H9 (cell line): ENCODE measurements around the gene FHL2. TPM values are rescaled to one million over a fixed set of nuclear protein-coding genes. Genes with fewer than 3 reads are reported as not detected.

Source experiments
- DNase-seq: peaks from one replicate; pipeline ENCODE4 v3.0.0-alpha.2; 2017
- H2AFZ ChIP-seq: one replicate; pipeline ENCODE4 v1.6.1; 2013; ENCODE audit warnings: mild to moderate bottlenecking, low read length, control low read depth, moderate library complexity
- H2AK5ac ChIP-seq: 2 replicates; pipeline ENCODE4 v1.6.1; 2013; ENCODE audit warnings: low read length, control low read depth, mixed read lengths; ENCODE audit not compliant: insufficient read length
- H2BK120ac ChIP-seq: one replicate; pipeline ENCODE4 v1.6.1; 2013; ENCODE audit warnings: low read depth, mild to moderate bottlenecking, low read length, control low read depth, inconsistent platforms; ENCODE audit not compliant: poor library complexity, severe bottlenecking
- H2BK12ac ChIP-seq: 2 replicates; pipeline ENCODE4 v1.6.1; 2013; ENCODE audit warnings: low read length, control low read depth, mixed read lengths, low read depth; ENCODE audit not compliant: insufficient read length
- H2BK15ac ChIP-seq: 2 replicates; pipeline ENCODE4 v1.6.1; 2013; ENCODE audit warnings: low read depth, low read length, control low read depth
- H2BK20ac ChIP-seq: one replicate; pipeline ENCODE4 v1.6.1; 2013; ENCODE audit warnings: low read depth, mild to moderate bottlenecking, low read length, control low read depth, inconsistent platforms; ENCODE audit not compliant: poor library complexity, severe bottlenecking
- H2BK5ac ChIP-seq: 2 replicates; pipeline ENCODE4 v1.6.1; 2013; ENCODE audit warnings: low read length, control low read depth, mixed read lengths; ENCODE audit not compliant: insufficient read length
- H3K14ac ChIP-seq: 2 replicates; pipeline ENCODE4 v1.6.1; 2013; ENCODE audit warnings: low read length, control low read depth; ENCODE audit not compliant: insufficient read depth
- H3K18ac ChIP-seq: 2 replicates; pipeline ENCODE4 v1.6.1; 2013; ENCODE audit warnings: low read depth, mild to moderate bottlenecking, mixed read lengths, low read length, control low read depth; ENCODE audit not compliant: insufficient read length
- H3K23ac ChIP-seq: 2 replicates; pipeline ENCODE4 v1.6.1; 2013; ENCODE audit warnings: low read length, control low read depth, mixed read lengths, low read depth; ENCODE audit not compliant: insufficient read length
- H3K23me2 ChIP-seq: 2 replicates; pipeline ENCODE4 v1.6.1; 2013; ENCODE audit warnings: low read depth, mild to moderate bottlenecking, mixed read lengths, low read length, control low read depth; ENCODE audit not compliant: insufficient read length, poor library complexity, severe bottlenecking
- H3K27ac ChIP-seq: 2 replicates; pipeline ENCODE4 v1.5.1; 2013; ENCODE audit warnings: low read length, control low read depth, mixed read lengths, low read depth; ENCODE audit not compliant: insufficient read length
- H3K27me3 ChIP-seq: 2 replicates; pipeline ENCODE4 v1.6.1; 2013; ENCODE audit warnings: low read length, control low read depth, inconsistent platforms; ENCODE audit not compliant: insufficient read depth
- H3K4ac ChIP-seq: 2 replicates; pipeline ENCODE4 v1.6.1; 2013; ENCODE audit warnings: low read depth, mild to moderate bottlenecking, control low read depth, inconsistent platforms, low read length, moderate library complexity
- H3K4me1 ChIP-seq: 2 replicates; pipeline ENCODE4 v1.6.1; 2013; ENCODE audit warnings: low read length, control low read depth, inconsistent platforms; ENCODE audit not compliant: insufficient read depth
- H3K4me2 ChIP-seq: 2 replicates; pipeline ENCODE4 v1.6.1; 2013; ENCODE audit warnings: low read length, control low read depth, mixed read lengths; ENCODE audit not compliant: insufficient read length, insufficient read depth
- H3K56ac ChIP-seq: 2 replicates; pipeline ENCODE4 v1.6.1; 2013; ENCODE audit warnings: low read depth, mild to moderate bottlenecking, mixed read lengths, low read length, control low read depth; ENCODE audit not compliant: insufficient read length
- H3K79me1 ChIP-seq: 2 replicates; pipeline ENCODE4 v1.6.1; 2013; ENCODE audit warnings: low read depth, mild to moderate bottlenecking, moderate library complexity, low read length, control low read depth, inconsistent platforms; ENCODE audit not compliant: insufficient read depth, poor library complexity, severe bottlenecking
- H3K79me2 ChIP-seq: 2 replicates; pipeline ENCODE4 v1.6.1; 2013; ENCODE audit warnings: low read length, control low read depth, inconsistent platforms; ENCODE audit not compliant: insufficient read depth
- H3K9ac ChIP-seq: 2 replicates; pipeline ENCODE4 v1.6.1; 2013; ENCODE audit warnings: low read length, control low read depth, mixed read lengths; ENCODE audit not compliant: insufficient read length; ENCODE audit errors: extremely low read depth
- H3K9me3 ChIP-seq: one replicate; pipeline ENCODE4 v1.6.1; 2013; ENCODE audit warnings: low read depth, low read length, inconsistent platforms; ENCODE audit not compliant: control insufficient read depth
- H3T11ph ChIP-seq: one replicate; pipeline ENCODE4 v1.6.1; 2013; ENCODE audit warnings: mild to moderate bottlenecking, low read length, control low read depth, inconsistent platforms
- H4K20me1 ChIP-seq: one replicate; pipeline ENCODE4 v1.6.1; 2013; ENCODE audit not compliant: control insufficient read depth, insufficient read length, insufficient read depth
- H4K5ac ChIP-seq: 2 replicates; pipeline ENCODE4 v1.6.1; 2013; ENCODE audit warnings: low read depth, mild to moderate bottlenecking, mixed read lengths, low read length, control low read depth; ENCODE audit not compliant: insufficient read length
- H4K8ac ChIP-seq: replicated peaks from 2 replicates; pipeline ENCODE4 v1.6.1; 2013; ENCODE audit warnings: low read length, control low read depth, mixed read lengths, low read depth; ENCODE audit not compliant: insufficient read length
- H4K91ac ChIP-seq: 2 replicates; pipeline ENCODE4 v1.6.1; 2013; ENCODE audit warnings: low read depth, mild to moderate bottlenecking, moderate library complexity, mixed read lengths, low read length, control low read depth; ENCODE audit not compliant: insufficient read length
- H3K27ac Mint-ChIP-seq, 3 experiments: 2 replicates in 2 of 3; 3 replicates in 1 of 3; pipeline ENCODE4 v1.8.0; 2020 to 2021; ENCODE audit warnings: mixed read lengths in 3 of 3, mild to moderate bottlenecking in 1 of 3, moderate library complexity in 1 of 3
- H3K27me3 Mint-ChIP-seq: 2 replicates; pipeline ENCODE4 v1.8.0; 2021; ENCODE audit warnings: low read depth, mild to moderate bottlenecking, moderate library complexity, mixed read lengths
- H3K36me3 Mint-ChIP-seq, 3 experiments: 2 replicates in 2 of 3; 3 replicates in 1 of 3; pipeline ENCODE4 v1.8.0; 2020 to 2021; ENCODE audit warnings: low read depth in 3 of 3, mixed read lengths in 3 of 3; ENCODE audit not compliant: insufficient read depth in 1 of 3
- H3K4me1 Mint-ChIP-seq, 2 experiments: 2 replicates each; pipeline ENCODE4 v1.8.0; 2020; ENCODE audit warnings: mixed read lengths in 2 of 2
- H3K4me3 Mint-ChIP-seq, 2 experiments: 2 replicates in 1 of 2; 3 replicates in 1 of 2; pipeline ENCODE4 v1.8.0; 2020 to 2021; ENCODE audit warnings: mild to moderate bottlenecking in 2 of 2, mixed read lengths in 2 of 2, moderate library complexity in 1 of 2
- H3K9me3 Mint-ChIP-seq, 2 experiments: 2 replicates in 1 of 2; 3 replicates in 1 of 2; pipeline ENCODE4 v1.8.0; 2020; ENCODE audit warnings: mild to moderate bottlenecking in 2 of 2, mixed read lengths in 2 of 2, moderate library complexity in 1 of 2
- CTCF ChIP-seq: fragments of 200-600 bp; sonication (generic); conservative IDR thresholded peaks from 3 replicates; pipeline ENCODE4 v1.8.0; 2021; ENCODE audit warnings: antibody characterized with exemption, mild to moderate bottlenecking
- WGBS: extraction: QIAGEN DNeasy Blood & Tissue Kit; methylation state at CpG from one replicate; pipeline ENCODE4 v1.1.7; 2013; ENCODE audit warnings: missing lambda C conversion rate, low lambda C conversion rate, mixed read lengths; ENCODE audit not compliant: insufficient read length; ENCODE audit errors: extremely low coverage; 5-methylcytosine and 5-hydroxymethylcytosine counted together
- total RNA-seq: library from RNA; stranded (reverse); gene quantifications from 2 replicates; pipeline ENCODE4 v1.2.1, GENCODE V29; 2021

The FHL2 gene
- total RNA-seq, 1 experiment from 2014 or later = 34.9 TPM

- Mint-ChIP-seq H3K27ac (no peak overlapping the region), H3K9me3 (no peaks in the 10 kb centered on the region), H3K4me1 (peaks cover 2 to 7% of the 10 kb centered on the region in 2 experiments), H3K27me3 (no peaks in the 10 kb centered on the region), H3K36me3 (peaks cover 10 to 51% (median 48%) of the 10 kb centered on the region in 3 experiments; a peak in 6 of 7 replicates), H3K4me3 (no peak overlapping the region)
- H3K27me3 ChIP-seq = no peaks in the 10 kb centered on the region
- no peak overlapping the region for H2BK5ac ChIP-seq
- no peaks in the 10 kb centered on the region for H3K23me2 ChIP-seq
- H3K79me1 ChIP-seq = no peaks in the 10 kb centered on the region
- no peaks in the 10 kb centered on the region for H3K9me3 ChIP-seq
- H3K4me1 ChIP-seq = no peaks in the 10 kb centered on the region
- H3K4me2 ChIP-seq = no peak overlapping the region
- no peak overlapping the region for H3T11ph ChIP-seq
- H3K27ac ChIP-seq = no peak overlapping the region
- TF ChIP-seq CTCF = no peak
- H4K91ac ChIP-seq = no peak overlapping the region
- H3K4ac ChIP-seq = no peak overlapping the region
- no peaks in the 10 kb centered on the region for H3K79me2 ChIP-seq
- H2BK20ac ChIP-seq = no peak overlapping the region
- DNase-seq = no peak
- no peak overlapping the region for H4K8ac ChIP-seq
- WGBS = no CpG with 5 or more reads among the region's 8 CpGs
- H3K23ac ChIP-seq = no peak overlapping the region
- H3K14ac ChIP-seq = no peak overlapping the region
- no peaks in the 10 kb centered on the region for H4K20me1 ChIP-seq
- H3K9ac ChIP-seq = no peak overlapping the region
- H4K5ac ChIP-seq = no peak overlapping the region
- H2AK5ac ChIP-seq = no peak overlapping the region
- H2BK12ac ChIP-seq = no peak overlapping the region
- no peak overlapping the region for H2AFZ ChIP-seq
- no peak overlapping the region for H3K18ac ChIP-seq
- no peak overlapping the region for H2BK15ac ChIP-seq
- H3K56ac ChIP-seq = no peak overlapping the region
- H2BK120ac ChIP-seq = no peak overlapping the region
Measured at GRCh38 chr2:105368759-105369408, 30.0 kb downstream of the FHL2 start.
